Left lung (tissue), 10 donors: ENCODE data around the gene SLCO4A1. TPM values are rescaled to one million over a fixed set of nuclear protein-coding genes. Genes with fewer than 3 reads are reported as not detected.

Experiments
- ATAC-seq: fragments of 200-7000 bp; cut with Tn5 transposase; one replicate; pipeline ENCODE4 v1.9.1; 2020; ENCODE audit warnings: moderate library complexity
- DNase-seq, 4 donors: peaks; one replicate each; pipeline ENCODE4 v3.0.0-alpha.2; 2013 to 2020
- H3K27ac ChIP-seq, 2 donors: fragments of 200-600 bp; sonication (generic) in 1 of 2; one replicate each; pipeline versions ENCODE4 v1.5.0 to v1.8.0; 2020 to 2021
- H3K27me3 ChIP-seq, 2 donors: fragments of 200-600 bp; sonication (generic) in 1 of 2; one replicate each; pipeline versions ENCODE4 v1.5.0 to v1.8.0; 2020 to 2021
- H3K36me3 ChIP-seq, 2 donors: fragments of 200-600 bp; sonication (generic) in 1 of 2; one replicate each; pipeline versions ENCODE4 v1.5.0 to v1.8.0; 2020 to 2021
- H3K4me1 ChIP-seq, 2 donors: fragments of 200-600 bp; one replicate each; pipeline ENCODE4 v1.8.0; 2021
- H3K4me3 ChIP-seq, 2 donors: fragments of 200-600 bp; sonication (generic) in 1 of 2; one replicate each; pipeline versions ENCODE4 v1.5.0 to v1.8.0; 2020 to 2021; ENCODE audit warnings: mild to moderate bottlenecking in 1 of 2
- H3K9me3 ChIP-seq, 2 donors: fragments of 200-600 bp; sonication (generic) in 1 of 2; one replicate each; pipeline versions ENCODE4 v1.5.0 to v1.8.0; 2020 to 2021
- CTCF ChIP-seq, 2 donors: fragments of 200-600 bp; sonication (generic) in 1 of 2; IDR thresholded peaks; one replicate each; pipeline versions ENCODE4 v1.5.0 to v1.8.0; 2021; ENCODE audit warnings: antibody characterized with exemption in 2 of 2
- intact Hi-C, 2 donors: fragments of 100-400 bp; cut with DNase I; formaldehyde crosslinking; loops; one replicate each; pipeline versions ENCODE4 v1.11.2 to v1.14.2; 2022
- polyA plus RNA-seq, 6 donors: library from polyadenylated mRNA; unstranded; fragments of 120-200 nt; gene quantifications; one replicate each; pipeline ENCODE4 v1.2.1, GENCODE V29; 2013; ENCODE audit not compliant: insufficient read length in 6 of 6
- total RNA-seq, 2 donors: library from RNA; stranded (reverse); fragmentation: NEBNext Ultra II Directional; extraction: Animal tissue kit (Norgen Biotek cat#: 25700); gene quantifications; one replicate each; pipeline ENCODE4 v1.2.1, GENCODE V29; 2021
- donor health status: DM: no; HTN: yes; CAD: no.
- donor health status: DM: no; HTN: no; CAD: no.

SLCO4A1 gene
- total and polyA plus RNA-seq, 8 donors, result 0.20 to 47.2 (median 0.60) TPM

GRCh38 chr20:62637521-62638054 is 4.7 kb upstream of the SLCO4A1 start:
- Histone ChIP-seq H3K27me3 (peaks cover 10 to 65% of the 10 kb centered on the region in 2 donors), H3K4me3 (no peak overlapping the region), H3K27ac (no peak overlapping the region), H3K4me1 (peaks cover 8 to 31% of the 10 kb centered on the region in 2 donors), H3K9me3 (no peaks in the 10 kb centered on the region), H3K36me3 (no peaks in the 10 kb centered on the region)
- DNase-seq, result peak in 1 of 4 donors; percentile 37
- TF ChIP-seq CTCF (IDR thresholded peaks at IDR 0.05), result no peak
- ATAC-seq, result no peak
- intact Hi-C loops, result no loop called here

DNA sequence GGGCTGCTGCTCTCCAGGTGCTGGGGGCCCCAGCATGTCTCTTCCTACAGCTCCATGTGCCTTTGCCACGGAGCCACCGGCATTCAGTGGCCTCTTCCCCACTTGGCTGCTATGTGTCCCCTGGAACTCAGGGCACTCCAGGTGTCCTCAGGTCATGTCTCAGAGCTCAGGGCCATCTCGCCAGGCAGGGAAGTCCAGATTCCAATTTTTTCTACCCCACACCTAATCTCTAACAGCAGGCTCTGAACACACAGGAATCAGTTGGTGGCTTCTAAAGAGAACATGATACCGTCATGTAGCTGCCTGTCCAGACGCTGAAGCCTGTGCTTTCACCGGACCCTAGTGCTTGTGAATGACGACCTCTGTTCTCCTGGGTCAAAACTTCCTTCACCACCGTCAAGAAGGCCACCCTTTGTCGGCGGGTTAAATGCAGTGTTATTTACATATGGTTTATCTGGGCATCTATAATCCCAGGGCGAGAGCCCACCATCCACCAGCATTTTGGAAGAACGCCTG is 4.2 kb upstream of the SLCO4A1 start:
- H3K9me3 ChIP-seq, result no peaks in the 10 kb centered on the region
- intact Hi-C loops, result no loop called here
- no peaks in the 10 kb centered on the region for H3K36me3 ChIP-seq
- peaks cover 13 to 32% of the 10 kb centered on the region in 2 donors for H3K4me1 ChIP-seq
- peaks cover 15 to 71% of the 10 kb centered on the region in 2 donors for H3K27me3 ChIP-seq
- no peak for DNase-seq
- no peak overlapping the region for H3K27ac ChIP-seq
- TF ChIP-seq CTCF (IDR thresholded peaks at IDR 0.05), result no peak
- ATAC-seq, result no peak
- no peak overlapping the region for H3K4me3 ChIP-seq

GRCh38 chr20:62638679-62639406 is 3.5 kb upstream of the SLCO4A1 start:
- DNase-seq (no peak), ATAC-seq (no peak)
- intact Hi-C loops, result no loop called here
- H3K9me3 ChIP-seq, result no peaks in the 10 kb centered on the region
- H3K27me3 ChIP-seq, result peaks cover 15 to 75% of the 10 kb centered on the region in 2 donors
- H3K36me3 ChIP-seq, result no peaks in the 10 kb centered on the region
- no peak overlapping the region for H3K27ac ChIP-seq
- no peak overlapping the region for H3K4me3 ChIP-seq
- peaks cover 19 to 35% of the 10 kb centered on the region in 2 donors for H3K4me1 ChIP-seq
- no peak for TF ChIP-seq CTCF (IDR thresholded peaks at IDR 0.05)

- Histone ChIP-seq H3K4me1 (peaks cover 19 to 44% of the 10 kb centered on the region in 2 donors), H3K36me3 (no peaks in the 10 kb centered on the region), H3K9me3 (no peaks in the 10 kb centered on the region), H3K4me3 (no peak overlapping the region), H3K27ac (no peak overlapping the region), H3K27me3 (peaks cover 15 to 77% of the 10 kb centered on the region in 2 donors)
- intact Hi-C loops, result no loop called here
- DNase-seq, result no peak
- TF ChIP-seq CTCF (IDR thresholded peaks at IDR 0.05), result no peak
- ATAC-seq, result no peak
These were observed 2.5 kb upstream of the SLCO4A1 start for GRCh38 chr20:62639765-62640164.

DNA sequence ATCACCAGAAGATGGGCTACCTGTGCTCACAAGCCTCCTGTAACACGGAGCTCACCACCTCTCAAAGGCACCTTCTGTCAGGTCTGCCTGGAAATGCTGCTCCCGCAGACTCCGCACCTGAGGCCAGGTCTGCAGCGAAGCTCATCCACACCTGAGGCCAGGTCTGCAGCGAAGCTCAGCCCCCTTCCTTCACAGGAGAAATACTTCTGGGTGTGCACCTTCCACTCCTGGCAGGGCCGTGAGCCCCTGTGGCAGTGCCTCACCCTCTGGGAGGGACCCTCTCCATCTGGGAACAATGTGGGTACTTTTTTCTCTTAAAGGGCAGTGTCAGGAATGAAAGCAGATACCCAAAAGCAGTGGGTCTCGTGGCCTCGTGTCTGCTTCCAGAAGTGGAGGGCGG is 1.4 kb upstream of the SLCO4A1 start:
- DNase-seq, result no peak
- Histone ChIP-seq H3K4me1 (peaks cover 19 to 55% of the 10 kb centered on the region in 2 donors), H3K36me3 (peaks cover 0 to 3% of the 10 kb centered on the region in 2 donors), H3K4me3 (no peak overlapping the region), H3K27ac (no peak overlapping the region), H3K27me3 (peaks cover 15 to 74% of the 10 kb centered on the region in 2 donors), H3K9me3 (no peaks in the 10 kb centered on the region)
- no peak for ATAC-seq
- TF ChIP-seq CTCF (IDR thresholded peaks at IDR 0.05), result no peak
- intact Hi-C loops, result no loop called here
